GM19238 (cell line): ENCODE measurements around the gene WDR73.
"Not testable (repeated sequence)": the region's sequence is repeated elsewhere in the genome, so short reads cannot be mapped to it uniquely, and the experiment has no call there.

ENCODE experiments used
- DNase-seq: peaks from one replicate; pipeline ENCODE4 v3.0.0; 2011; ENCODE audit warnings: low spot score; ENCODE audit not compliant: insufficient read length

The WDR73 gene

GRCh38 chr15:84658080-84658787 lies 4.2 kb upstream of the WDR73 start, which contains the start of gene NMB:
Gene NMB (minus strand): TSS chr15:84658199. CDS start chr15:84658152, 47 bp downstream.
- DNase-seq = peak; percentile 77

- DNase-seq = no peak
Measured at GRCh38 chr15:84657748-84658079, 3.6 kb upstream of the WDR73 start.

GRCh38 chr15:84656972-84657371 lies 2.9 kb upstream of the WDR73 start:
- no peak for DNase-seq

- DNase-seq = peak; percentile 53
Measured at GRCh38 chr15:84654689-84655453, 788 bp upstream of the WDR73 start.

- no peak for DNase-seq
Measured at GRCh38 chr15:84653584-84653909, 536 bp downstream of the WDR73 start.

GRCh38 chr15:84649706-84650105 lies 4.4 kb downstream of the WDR73 start:
- DNase-seq = no peak

- no peak for DNase-seq
Measured at GRCh38 chr15:84648539-84648938, 5.5 kb downstream of the WDR73 start.

GRCh38 chr15:84647726-84648125 lies 6.4 kb downstream of the WDR73 start:
- no peak for DNase-seq

GRCh38 chr15:84645997-84646396 lies 8.1 kb downstream of the WDR73 start:
- no peak for DNase-seq

GRCh38 chr15:84645496-84645895 lies 8.6 kb downstream of the WDR73 start:
- no peak for DNase-seq

- DNase-seq = no peak
Measured at GRCh38 chr15:84643838-84644237, 10.2 kb downstream of the WDR73 start.

- not testable (repeated sequence) for DNase-seq
Measured at GRCh38 chr15:84642640-84643039, 11.4 kb downstream of the WDR73 start.

GRCh38 chr15:84641871-84642270 lies 12.2 kb downstream of the WDR73 start:
- not testable (repeated sequence) for DNase-seq

GRCh38 chr15:84638103-84638502 lies 16.0 kb downstream of the WDR73 start:
- DNase-seq = no peak

- DNase-seq = no peak
Measured at GRCh38 chr15:84634228-84634837, 19.8 kb downstream of the WDR73 start.

GRCh38 chr15:84633311-84634227 lies 20.5 kb downstream of the WDR73 start:
- DNase-seq = peak; percentile 15

GRCh38 chr15:84631706-84632272 lies 22.3 kb downstream of the WDR73 start:
- no peak for DNase-seq

- no peak for DNase-seq
Measured at GRCh38 chr15:84629033-84629432, 25.1 kb downstream of the WDR73 start.

- no peak for DNase-seq
Measured at GRCh38 chr15:84625123-84625522, 29.0 kb downstream of the WDR73 start.

- DNase-seq = no peak
Measured at GRCh38 chr15:84624359-84624758, 29.7 kb downstream of the WDR73 start.

GRCh38 chr15:84621358-84621979 lies 32.6 kb downstream of the WDR73 start:
- DNase-seq = no peak
